ENCODE measurements around the gene NCF2.

The NCF2 gene

DNA sequence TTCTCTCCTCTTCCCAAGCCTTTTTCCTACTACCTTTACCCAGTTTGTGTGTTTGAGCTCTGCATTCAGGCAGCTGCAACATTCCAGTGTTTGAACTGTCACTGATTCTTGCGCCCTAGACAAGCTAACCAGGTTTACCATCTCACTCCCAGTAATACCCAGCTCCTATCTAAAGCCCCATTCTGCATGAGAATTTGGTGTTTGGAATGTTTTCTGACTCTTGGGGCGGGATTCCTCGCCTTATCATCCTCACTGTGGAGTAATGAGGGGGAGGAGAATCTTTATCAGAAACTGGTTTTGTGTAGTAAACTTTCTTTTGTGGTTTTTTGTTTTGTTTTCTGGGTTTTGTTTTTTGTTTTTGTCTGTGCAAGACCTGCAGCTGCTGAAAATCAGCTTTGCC, 36.5 kb downstream of the NCF2 start:
- no peak for DNase-seq (ENCODE audit: low read depth)

DNA sequence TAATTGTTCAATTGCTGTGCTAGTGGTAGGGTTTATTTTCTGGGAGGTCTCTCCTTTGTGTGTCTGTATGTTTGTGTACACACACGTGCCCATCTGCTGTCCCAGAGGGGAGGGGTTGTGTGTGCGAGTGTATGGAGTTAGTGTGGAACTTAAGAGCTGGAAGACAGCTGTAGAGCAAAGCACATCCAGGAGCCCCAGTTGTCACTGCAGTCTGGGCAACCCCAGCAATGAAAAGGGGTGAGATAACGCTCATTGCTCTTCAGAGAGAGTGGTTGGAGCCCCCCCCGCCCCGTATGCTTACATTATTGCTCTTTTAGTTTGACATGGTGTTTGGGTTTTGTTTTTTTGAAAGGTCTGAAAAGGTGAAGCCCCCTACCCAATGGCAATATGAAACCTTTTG, 36.9 kb downstream of the NCF2 start:
- TF ChIP-seq, protein P1, sequence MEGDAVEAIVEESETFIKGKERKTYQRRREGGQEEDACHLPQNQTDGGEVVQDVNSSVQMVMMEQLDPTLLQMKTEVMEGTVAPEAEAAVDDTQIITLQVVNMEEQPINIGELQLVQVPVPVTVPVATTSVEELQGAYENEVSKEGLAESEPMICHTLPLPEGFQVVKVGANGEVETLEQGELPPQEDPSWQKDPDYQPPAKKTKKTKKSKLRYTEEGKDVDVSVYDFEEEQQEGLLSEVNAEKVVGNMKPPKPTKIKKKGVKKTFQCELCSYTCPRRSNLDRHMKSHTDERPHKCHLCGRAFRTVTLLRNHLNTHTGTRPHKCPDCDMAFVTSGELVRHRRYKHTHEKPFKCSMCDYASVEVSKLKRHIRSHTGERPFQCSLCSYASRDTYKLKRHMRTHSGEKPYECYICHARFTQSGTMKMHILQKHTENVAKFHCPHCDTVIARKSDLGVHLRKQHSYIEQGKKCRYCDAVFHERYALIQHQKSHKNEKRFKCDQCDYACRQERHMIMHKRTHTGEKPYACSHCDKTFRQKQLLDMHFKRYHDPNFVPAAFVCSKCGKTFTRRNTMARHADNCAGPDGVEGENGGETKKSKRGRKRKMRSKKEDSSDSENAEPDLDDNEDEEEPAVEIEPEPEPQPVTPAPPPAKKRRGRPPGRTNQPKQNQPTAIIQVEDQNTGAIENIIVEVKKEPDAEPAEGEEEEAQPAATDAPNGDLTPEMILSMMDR (conservative IDR thresholded peaks at IDR 0.05; ENCODE audit: low read depth, low read length) = no peak
- DNase-seq (ENCODE audit: low read depth) = no peak
- no peak overlapping the region for H3K4me3 ChIP-seq (ENCODE audit: low read length)

More for the DNA sequence above, 36.5 kb downstream of the NCF2 start:
- no peak overlapping the region for H3K4me3 ChIP-seq (ENCODE audit: low read length)
- TF ChIP-seq, protein P1 (conservative IDR thresholded peaks at IDR 0.05; ENCODE audit: low read depth, low read length) = no peak

DNA sequence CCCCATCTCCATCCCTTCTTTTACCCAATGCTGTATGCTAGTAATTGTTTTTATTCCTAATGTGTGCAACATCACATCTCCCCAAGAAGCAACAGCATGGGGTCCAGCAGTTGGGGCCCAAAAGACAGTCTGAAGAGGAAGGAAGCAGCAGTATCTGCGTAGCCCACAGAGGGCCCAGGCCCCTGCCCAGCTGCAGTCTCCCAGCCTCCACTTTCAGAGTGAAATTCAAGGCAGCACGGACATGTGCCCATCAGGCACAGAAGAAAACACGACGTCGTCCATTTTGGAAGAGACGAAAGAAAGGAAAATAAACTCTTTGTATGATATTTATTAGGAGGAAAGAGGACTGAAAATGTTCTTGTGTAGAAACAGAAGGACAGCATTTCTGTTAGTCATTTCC, 37.4 kb downstream of the NCF2 start:
- no peak for DNase-seq (ENCODE audit: low read depth)
- TF ChIP-seq, protein P1 (conservative IDR thresholded peaks at IDR 0.05; ENCODE audit: low read depth, low read length) = no peak
- no peak overlapping the region for H3K4me3 ChIP-seq (ENCODE audit: low read length)

DNA sequence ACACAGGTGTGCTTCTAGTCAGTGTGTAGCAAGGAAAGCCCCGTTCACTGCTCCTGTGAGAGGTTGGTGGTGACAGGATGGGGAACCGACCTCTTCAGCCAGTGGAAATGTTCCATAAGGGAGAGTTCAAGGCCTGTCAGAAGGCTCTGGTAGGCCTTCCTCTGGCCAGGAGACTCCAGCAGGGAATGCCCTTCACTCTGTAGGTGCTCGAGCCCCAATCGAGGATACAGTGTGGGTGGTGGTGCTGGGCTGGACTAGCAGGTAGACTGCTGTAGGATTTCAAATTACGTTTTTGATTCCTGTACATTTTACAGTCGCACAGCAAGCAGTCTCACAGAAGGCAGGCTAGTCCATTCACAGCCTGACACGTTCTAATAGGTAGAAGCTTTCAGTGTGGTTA, 37.8 kb downstream of the NCF2 start:
- TF ChIP-seq, protein P1 (conservative IDR thresholded peaks at IDR 0.05; ENCODE audit: low read depth, low read length) = no peak
- H3K4me3 ChIP-seq (ENCODE audit: low read length) = no peak overlapping the region
- DNase-seq (ENCODE audit: low read depth) = no peak

DNA sequence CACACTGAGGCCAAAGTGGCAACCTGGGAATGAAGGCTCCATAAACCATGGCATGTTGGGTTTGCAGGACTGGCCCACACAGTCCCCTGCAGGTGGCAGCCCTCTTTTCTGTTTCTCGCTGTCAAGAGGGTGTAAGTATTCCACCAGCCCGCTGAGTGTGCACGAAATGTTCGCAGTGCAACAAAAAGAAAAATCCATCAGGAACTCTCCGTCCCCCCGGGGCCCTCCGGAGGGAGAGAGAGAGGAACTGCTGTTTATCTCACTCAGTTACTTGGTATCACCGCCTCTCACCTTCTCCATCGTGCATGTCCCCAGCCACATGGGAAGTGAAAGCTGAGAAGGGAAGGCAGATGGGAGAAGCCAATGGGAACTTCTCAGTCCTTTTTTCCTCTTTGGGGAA, 38.3 kb downstream of the NCF2 start:
- no peak overlapping the region for H3K4me3 ChIP-seq (ENCODE audit: low read length)
- no peak for DNase-seq (ENCODE audit: low read depth)
- TF ChIP-seq, protein P1 (conservative IDR thresholded peaks at IDR 0.05; ENCODE audit: low read depth, low read length) = no peak

DNA sequence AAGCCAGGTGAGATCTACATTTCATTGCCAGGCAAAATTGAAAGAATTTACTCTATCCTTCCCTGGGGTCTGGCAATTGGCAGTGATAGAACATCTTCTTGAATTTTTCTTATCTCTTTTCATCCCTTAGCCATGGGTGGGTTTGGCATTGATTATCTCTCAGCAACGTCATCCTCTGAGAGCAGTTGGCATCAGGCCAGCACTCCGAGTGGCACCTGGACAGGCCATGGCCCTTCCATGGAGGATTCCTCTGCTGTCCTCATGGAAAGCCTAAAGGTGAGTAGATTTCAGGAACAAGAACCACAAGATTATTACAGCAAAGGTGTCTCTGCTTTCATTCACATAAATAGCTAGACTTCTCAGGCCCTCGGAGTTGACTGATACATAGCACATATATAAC, 39.3 kb downstream of the NCF2 start:
- no peak overlapping the region for H3K4me3 ChIP-seq (ENCODE audit: low read length)
- TF ChIP-seq, protein P1 (conservative IDR thresholded peaks at IDR 0.05; ENCODE audit: low read depth, low read length) = no peak

DNA sequence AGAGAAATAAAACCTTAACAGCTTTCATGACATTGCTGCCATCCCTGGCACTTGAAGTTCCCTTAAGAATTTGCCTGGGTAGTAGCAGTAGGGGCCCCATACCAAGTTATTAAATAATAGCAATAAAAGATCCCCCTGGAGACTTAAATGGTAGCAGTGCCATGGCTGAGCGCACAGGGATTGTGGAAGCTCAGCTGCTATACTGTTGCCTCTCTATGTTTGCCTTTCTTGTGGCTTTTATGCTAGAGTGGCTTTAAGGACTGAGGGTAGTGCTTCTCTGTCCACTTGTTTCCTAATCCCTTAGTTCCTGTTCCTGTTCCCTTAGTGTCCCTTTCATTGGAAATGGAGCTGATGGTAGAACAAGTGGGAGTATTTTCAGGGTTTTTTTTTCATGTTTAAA, 42.1 kb downstream of the NCF2 start:
- no peak for DNase-seq (ENCODE audit: low read depth)
- TF ChIP-seq, protein P1 (conservative IDR thresholded peaks at IDR 0.05; ENCODE audit: low read depth, low read length) = no peak

More for the DNA sequence above, 39.3 kb downstream of the NCF2 start:
- DNase-seq (ENCODE audit: low read depth) = no peak

More for the DNA sequence above, 42.1 kb downstream of the NCF2 start:
- no peak overlapping the region for H3K4me3 ChIP-seq (ENCODE audit: low read length)

All from retinal pigment epithelial cell (primary cell).